GM12878 (cell line): Measurements from ENCODE around the gene NFU1. TPM values are rescaled to one million over a fixed set of nuclear protein-coding genes. Genes with fewer than 3 reads are reported as not detected.

Source experiments
- ATAC-seq: fragments of 200-7000 bp; cut with Tn5 transposase; 3 replicates; pipeline ENCODE4 v1.9.1; 2020; ENCODE audit warnings: mild to moderate bottlenecking, moderate library complexity
- BruUV-seq: library from RNA; stranded (reverse); fragments of 400-500 nt; replicated peaks from 2 replicates; lab custom pipeline; 2021; lab: Mats Ljungman, UMichigan
- CTCF ChIA-PET: fragments of 300-600 bp; sonication (Branson Sonifier 250); formaldehyde crosslinking; extraction: SDS; loops from one replicate; lab custom pipeline; 2021; ENCODE audit warnings: inconsistent platforms; lab: Yijun Ruan, JAX
- POLR2A ChIA-PET: fragments of 350-600 bp; formaldehyde crosslinking; extraction: SDS; loops from one replicate; lab custom pipeline; 2021; ENCODE audit warnings: inconsistent platforms; lab: Charles Lee
- RAD21 ChIA-PET: fragments of 300-600 bp; sonication (Branson Sonifier 250); formaldehyde crosslinking; loops from one replicate; lab custom pipeline; 2023; ENCODE audit warnings: antibody characterized with exemption; ENCODE audit not compliant: unreplicated experiment; lab: Charles Lee
- SMC1A ChIA-PET: fragments of 300-600 bp; sonication (Branson Sonifier 250); formaldehyde crosslinking; loops from one replicate; lab custom pipeline; 2023; ENCODE audit not compliant: unreplicated experiment, uncharacterized antibody; lab: Charles Lee
- DNase-seq: peaks from one replicate; pipeline ENCODE4 v3.0.0-alpha.2; 2011; ENCODE audit warnings: low read depth, low spot score
- FAIRE-seq: peaks from 3 replicates; lab custom pipeline; 2011; peaks lifted over from hg19 to GRCh38; lab: Jason Lieb, UNC
- H2AFZ ChIP-seq: 2 replicates; pipeline ENCODE4 v1.6.0; 2011; ENCODE audit warnings: low read depth, low read length, control low read depth; ENCODE audit not compliant: control insufficient read depth
- H3K27ac ChIP-seq: 2 replicates; pipeline ENCODE4 v1.5.1; 2011; ENCODE audit warnings: control low read depth; ENCODE audit not compliant: control insufficient read depth, insufficient read depth
- H3K27me3 ChIP-seq, 2 experiments: replicated peaks in 1 of 2; 2 replicates each; pipeline versions ENCODE4 v1.6.0 to v1.6.1; 2011; ENCODE audit warnings: low read length in 1 of 2; ENCODE audit not compliant: control insufficient read depth in 2 of 2, insufficient read depth in 2 of 2
- H3K36me3 ChIP-seq, 2 experiments: 2 replicates each; pipeline ENCODE4 v1.5.1; 2011; ENCODE audit warnings: low read length in 1 of 2; ENCODE audit not compliant: control insufficient read depth in 2 of 2, insufficient read depth in 2 of 2
- H3K4me1 ChIP-seq: 2 replicates; pipeline ENCODE4 v1.6.1; 2011; ENCODE audit warnings: mild to moderate bottlenecking, low read length, moderate library complexity, mixed read lengths; ENCODE audit not compliant: control insufficient read depth, insufficient read depth
- H3K4me2 ChIP-seq: 2 replicates; pipeline ENCODE4 v1.6.0; 2011; ENCODE audit warnings: control low read depth; ENCODE audit not compliant: control insufficient read depth, insufficient read depth
- H3K4me3 ChIP-seq: fragments of 200-600 bp; sonication (generic); 2 replicates; pipeline ENCODE4 v1.5.1; 2016
- H3K79me2 ChIP-seq: 2 replicates; pipeline ENCODE4 v1.6.0; 2011; ENCODE audit warnings: low read length; ENCODE audit not compliant: control insufficient read depth, insufficient read depth
- H3K9ac ChIP-seq: 2 replicates; pipeline ENCODE4 v1.8.0; 2011; ENCODE audit warnings: low read length, control low read depth, mixed read lengths; ENCODE audit not compliant: control insufficient read depth, insufficient read depth
- H3K9me3 ChIP-seq: replicated peaks from 3 replicates; pipeline ENCODE4 v1.5.1; 2011; ENCODE audit warnings: mild to moderate bottlenecking, low read length; ENCODE audit not compliant: control insufficient read depth, insufficient read depth
- H4K20me1 ChIP-seq: 2 replicates; pipeline ENCODE4 v1.6.0; 2011; ENCODE audit not compliant: control insufficient read depth, insufficient read depth
- CREM ChIP-seq: IDR thresholded peaks from 2 replicates; pipeline ENCODE4 v1.6.1; 2014; ENCODE audit warnings: antibody characterized with exemption, low read depth
- NRF1 ChIP-seq: conservative IDR thresholded peaks from 2 replicates; pipeline ENCODE4 v1.6.1; 2011; ENCODE audit warnings: mild to moderate bottlenecking, low read depth, low read length, improper control_type of control experiment
- SRF ChIP-seq, 2 experiments: IDR thresholded peaks; 2 replicates each; pipeline ENCODE4 v1.6.1; 2011; ENCODE audit warnings: low read depth in 2 of 2, low read length in 2 of 2, mild to moderate bottlenecking in 1 of 2, moderate library complexity in 1 of 2
- WRNIP1 ChIP-seq: IDR thresholded peaks from 2 replicates; pipeline ENCODE4 v1.6.1; 2011; ENCODE audit warnings: low read depth, low read length, improper control_type of control experiment, borderline replicate concordance
- WGBS: methylation state at CpG from one replicate; pipeline ENCODE4 v1.1.6; 2016; ENCODE audit warnings: low lambda C conversion rate; ENCODE audit not compliant: insufficient replicate concordance, insufficient coverage; ENCODE audit errors: missing lambda C conversion rate; 5-methylcytosine and 5-hydroxymethylcytosine counted together
- in situ Hi-C: fragments of 300-500 bp; cut with MboI; formaldehyde crosslinking; loops from 9 replicates; pipeline ENCODE4 v1.14.3; 2018; ENCODE audit warnings: mixed read lengths
- intact Hi-C: fragments of 100-400 bp; cut with micrococcal nuclease; formaldehyde crosslinking; loops from one replicate; pipeline ENCODE4 v1.14.2; 2022; ENCODE audit not compliant: unreplicated experiment
- polyA plus RNA-seq, 11 experiments: library from polyadenylated mRNA; depleted of rRNA in 4 of 11; unstranded in 6 of 11; stranded (reverse) in 5 of 11; fragments of >200 nt; fragmentation: Nextera tagmentation in 4 of 11; fragmentation: Illumina TruSeq in 1 of 11; extraction: Ambion mirVana in 4 of 11; extraction: Trizol in 1 of 11; gene quantifications; 1 replicate in 1 of 11; 2 replicates in 10 of 11; pipeline versions ENCODE4 v1.2.1 to v1.2.3, GENCODE V29; 2011 to 2016; ENCODE audit warnings: inconsistent platforms in 2 of 11, missing spikeins in 2 of 11, low read depth in 1 of 11
- total RNA-seq, 4 experiments: library from RNA; depleted of rRNA in 3 of 4; stranded (reverse); fragments of >200 nt in 3 of 4; fragmentation: Illumina TruSeq in 1 of 4; extraction: Trizol in 1 of 4; gene quantifications; 2 replicates each; pipeline versions ENCODE4 v1.2.1 to v1.2.3, GENCODE V29; 2013 to 2021
- TF ChIP-seq, protein P1 (sequence below): IDR thresholded peaks from 2 replicates; pipeline ENCODE4 v1.6.1; 2012; ENCODE audit warnings: low read depth, low read length, improper control_type of control experiment
- TF ChIP-seq, protein P2 (sequence below): fragments of 450-650 bp; IDR thresholded peaks from 2 replicates; pipeline ENCODE4 v1.6.1; 2017; ENCODE audit warnings: mild to moderate bottlenecking
- TF ChIP-seq, protein P3 (sequence below): fragments of 150-350 bp; IDR thresholded peaks from 2 replicates; pipeline ENCODE4 v1.6.1; 2014; ENCODE audit warnings: mild to moderate bottlenecking, low read depth, low read length

NFU1 gene
- total and polyA plus RNA-seq, 10 of the 15 experiments (the other 5 are each of a cell fraction or from before 2014, with no cell fraction given): 27.3 to 86.0 (median 41.5) TPM

DNA sequence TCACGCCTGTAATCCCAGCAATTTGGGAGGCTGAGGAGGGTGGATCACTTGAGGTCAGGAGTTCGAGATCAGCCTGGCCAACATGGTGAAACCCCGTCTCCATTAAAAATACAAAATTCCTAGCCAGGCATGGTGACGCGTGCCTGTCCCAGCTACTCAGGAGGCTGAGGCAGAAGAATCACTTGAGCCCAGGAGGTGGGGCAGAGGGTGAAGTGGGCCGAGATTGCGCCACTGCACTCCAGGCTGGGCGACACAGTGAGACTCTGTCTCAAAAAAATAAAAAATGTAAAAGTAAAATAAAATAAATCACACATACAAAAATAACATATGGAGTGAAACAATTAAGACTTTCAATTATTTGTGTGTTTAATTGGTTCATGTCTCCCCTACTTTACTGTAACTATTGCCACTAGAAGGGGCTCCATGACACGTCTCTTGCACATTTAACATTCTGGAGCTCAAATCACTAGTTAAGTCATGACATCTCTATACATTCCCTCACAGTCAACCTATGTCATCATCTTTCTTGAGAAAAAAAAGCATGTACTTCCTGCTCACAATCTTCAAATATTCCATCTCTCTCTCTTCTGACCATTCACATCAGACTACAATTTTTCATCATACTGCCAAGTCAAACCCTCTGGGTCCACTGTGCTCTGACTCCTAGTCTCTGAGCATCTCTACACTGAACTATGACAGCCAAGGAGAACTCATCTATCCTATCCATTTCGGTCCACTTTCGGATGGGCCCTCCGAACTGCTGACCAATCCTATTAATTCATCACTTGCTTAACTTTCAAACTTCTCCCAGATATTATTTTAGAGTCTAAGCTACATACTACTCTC is 56.9 kb downstream of the NFU1 start:
- Histone ChIP-seq H3K9me3 (no peaks in the 10 kb centered on the region), H3K27me3 (no peaks in the 10 kb centered on the region), H3K79me2 (peaks cover 88% of the 10 kb centered on the region), H3K4me2 (no peak overlapping the region), H2AFZ (no peak overlapping the region), H3K36me3 (peaks cover 0 to 6% of the 10 kb centered on the region in 2 experiments; a peak in 1 of 4 replicates), H3K9ac (no peak overlapping the region), H4K20me1 (no peaks in the 10 kb centered on the region; the same call in 1 of the 2 replicates), H3K4me1 (no peaks in the 10 kb centered on the region), H3K27ac (no peak overlapping the region), H3K4me3 (no peak overlapping the region)
- no peak for ATAC-seq
- no peak for DNase-seq
- in situ Hi-C loops: no loop called here
- ChIA-PET RAD21 (interaction anchor here (0.6 to 1.8 kb wide), 3 partner anchors 25 to 194 kb away, joined by 3 to 9 read pairs (median 3); no protein-coding TSS in a partner anchor), POLR2A (interaction anchor here (0.6 to 1.7 kb wide), 5 partner anchors 8 to 179 kb away, joined by 3 to 6 read pairs (median 3); partner anchors contain the start of gene NFU1), SMC1A (interaction anchor here (0.7 to 1.4 kb wide), 6 partner anchors 11 to 916 kb away, joined by 3 to 7 read pairs (median 3); no protein-coding TSS in a partner anchor), CTCF (interaction anchor here (1.0 to 1.5 kb wide), 3 partner anchors 9 to 185 kb away, joined by 4 to 5 read pairs (median 5); no protein-coding TSS in a partner anchor)
- FAIRE-seq: no peak
- TF ChIP-seq, protein P1, sequence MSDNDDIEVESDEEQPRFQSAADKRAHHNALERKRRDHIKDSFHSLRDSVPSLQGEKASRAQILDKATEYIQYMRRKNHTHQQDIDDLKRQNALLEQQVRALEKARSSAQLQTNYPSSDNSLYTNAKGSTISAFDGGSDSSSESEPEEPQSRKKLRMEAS: no peak
- TF ChIP-seq SRF (IDR thresholded peaks at IDR 0.05; ENCODE audit: low read depth in 2 of 2, low read length in 2 of 2): no peak
- WGBS: 97% methylated on average over 12 of the region's 12 CpGs
- intact Hi-C loops: loop anchor here (10.0 kb wide), 1 partner anchor 265 kb away; the partner anchor contains the start of gene AAK1
- BruUV-seq: no TSS peak

DNA sequence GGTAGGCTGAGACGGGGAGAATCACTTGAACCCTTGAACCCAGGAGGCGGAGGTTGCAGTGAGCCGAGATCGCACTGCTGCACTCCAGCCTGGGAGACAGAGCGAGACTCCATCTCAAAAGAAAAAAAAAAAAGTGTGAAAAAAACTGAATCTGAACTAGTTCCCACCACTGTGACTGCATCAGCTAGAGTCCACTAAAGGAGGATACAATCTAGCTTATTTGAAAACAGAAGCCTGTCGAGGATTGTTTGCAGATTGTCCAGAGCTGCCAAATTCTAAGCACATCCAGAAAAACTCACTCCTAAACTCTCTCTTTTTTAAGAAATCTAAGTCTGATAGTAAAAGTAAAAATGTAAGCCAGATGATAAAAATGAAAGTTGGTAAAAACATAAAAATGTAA is 60.8 kb downstream of the NFU1 start:
- H3K27ac ChIP-seq: no peak overlapping the region
- peaks cover 0 to 22% of the 10 kb centered on the region in 2 experiments; a peak in 3 of 4 replicates for H3K36me3 ChIP-seq
- 93% methylated on average over 6 of the region's 6 CpGs for WGBS
- no peaks in the 10 kb centered on the region for H3K9me3 ChIP-seq
- ATAC-seq (no peak; the same call in 2 of the 3 replicates), DNase-seq (no peak), FAIRE-seq (no peak)
- H3K4me3 ChIP-seq: no peak overlapping the region
- no peak overlapping the region for H3K9ac ChIP-seq
- H3K27me3 ChIP-seq: no peaks in the 10 kb centered on the region
- ChIA-PET RAD21 (interaction anchor here (0.7 to 5.8 kb wide), 12 partner anchors 10 to 347 kb away, joined by 3 to 46 read pairs (median 6); partner anchors contain the start of gene NFU1), POLR2A (interaction anchor here (0.6 to 2.3 kb wide), 2 partner anchors 9 to 125 kb away, joined by 4 to 8 read pairs; no protein-coding TSS in a partner anchor), SMC1A (interaction anchor here (0.7 to 5.0 kb wide), 14 partner anchors 10 to 340 kb away, joined by 3 to 48 read pairs (median 4); partner anchors contain the start of gene GFPT1), CTCF (interaction anchor here (0.6 to 6.8 kb wide), 28 partner anchors 9 to 1253 kb away, joined by 3 to 91 read pairs (median 4); partner anchors contain the start of genes GFPT1 and NFU1)
- no TSS peak for BruUV-seq
- peaks cover 63% of the 10 kb centered on the region for H3K79me2 ChIP-seq
- H3K4me1 ChIP-seq: no peaks in the 10 kb centered on the region
- no peak overlapping the region for H3K4me2 ChIP-seq
- in situ Hi-C loops (no loop called here), intact Hi-C loops (loop anchor here (5.0 kb wide), 1 partner anchor 336 kb away; no protein-coding TSS in a partner anchor)
- no peaks in the 10 kb centered on the region; the same call in 1 of the 2 replicates for H4K20me1 ChIP-seq
- no peak overlapping the region for H2AFZ ChIP-seq
- TF ChIP-seq, protein P2, sequence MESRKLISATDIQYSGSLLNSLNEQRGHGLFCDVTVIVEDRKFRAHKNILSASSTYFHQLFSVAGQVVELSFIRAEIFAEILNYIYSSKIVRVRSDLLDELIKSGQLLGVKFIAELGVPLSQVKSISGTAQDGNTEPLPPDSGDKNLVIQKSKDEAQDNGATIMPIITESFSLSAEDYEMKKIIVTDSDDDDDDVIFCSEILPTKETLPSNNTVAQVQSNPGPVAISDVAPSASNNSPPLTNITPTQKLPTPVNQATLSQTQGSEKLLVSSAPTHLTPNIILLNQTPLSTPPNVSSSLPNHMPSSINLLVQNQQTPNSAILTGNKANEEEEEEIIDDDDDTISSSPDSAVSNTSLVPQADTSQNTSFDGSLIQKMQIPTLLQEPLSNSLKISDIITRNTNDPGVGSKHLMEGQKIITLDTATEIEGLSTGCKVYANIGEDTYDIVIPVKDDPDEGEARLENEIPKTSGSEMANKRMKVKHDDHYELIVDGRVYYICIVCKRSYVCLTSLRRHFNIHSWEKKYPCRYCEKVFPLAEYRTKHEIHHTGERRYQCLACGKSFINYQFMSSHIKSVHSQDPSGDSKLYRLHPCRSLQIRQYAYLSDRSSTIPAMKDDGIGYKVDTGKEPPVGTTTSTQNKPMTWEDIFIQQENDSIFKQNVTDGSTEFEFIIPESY: no peak
- TF ChIP-seq, protein P3, sequence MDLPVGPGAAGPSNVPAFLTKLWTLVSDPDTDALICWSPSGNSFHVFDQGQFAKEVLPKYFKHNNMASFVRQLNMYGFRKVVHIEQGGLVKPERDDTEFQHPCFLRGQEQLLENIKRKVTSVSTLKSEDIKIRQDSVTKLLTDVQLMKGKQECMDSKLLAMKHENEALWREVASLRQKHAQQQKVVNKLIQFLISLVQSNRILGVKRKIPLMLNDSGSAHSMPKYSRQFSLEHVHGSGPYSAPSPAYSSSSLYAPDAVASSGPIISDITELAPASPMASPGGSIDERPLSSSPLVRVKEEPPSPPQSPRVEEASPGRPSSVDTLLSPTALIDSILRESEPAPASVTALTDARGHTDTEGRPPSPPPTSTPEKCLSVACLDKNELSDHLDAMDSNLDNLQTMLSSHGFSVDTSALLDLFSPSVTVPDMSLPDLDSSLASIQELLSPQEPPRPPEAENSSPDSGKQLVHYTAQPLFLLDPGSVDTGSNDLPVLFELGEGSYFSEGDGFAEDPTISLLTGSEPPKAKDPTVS: no peak
- TF ChIP-seq NRF1: no peak
- TF ChIP-seq WRNIP1: no peak
- TF ChIP-seq CREM: no peak
